ENCODE measurements around the gene PHEX.

DNA sequence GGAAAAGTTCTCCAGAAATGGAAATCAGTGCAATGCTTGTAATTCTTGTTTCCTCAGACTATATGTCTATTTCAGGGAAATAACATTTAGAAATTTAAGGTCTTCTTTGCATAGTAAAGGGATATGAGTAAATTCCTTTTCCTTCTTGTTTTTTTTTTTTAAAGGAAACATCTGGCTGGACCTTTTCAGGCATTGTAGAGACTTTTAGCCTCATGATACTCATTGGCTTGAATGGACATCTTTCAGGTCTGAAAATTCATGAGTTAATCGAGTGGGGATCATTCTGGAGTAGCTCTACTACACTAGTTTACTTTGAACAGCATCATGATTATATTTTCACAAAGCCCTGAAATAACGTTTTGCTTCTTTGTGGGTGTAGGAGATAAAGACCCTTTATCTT is 152.0 kb downstream of the PHEX start:
- TF ChIP-seq, protein P1, sequence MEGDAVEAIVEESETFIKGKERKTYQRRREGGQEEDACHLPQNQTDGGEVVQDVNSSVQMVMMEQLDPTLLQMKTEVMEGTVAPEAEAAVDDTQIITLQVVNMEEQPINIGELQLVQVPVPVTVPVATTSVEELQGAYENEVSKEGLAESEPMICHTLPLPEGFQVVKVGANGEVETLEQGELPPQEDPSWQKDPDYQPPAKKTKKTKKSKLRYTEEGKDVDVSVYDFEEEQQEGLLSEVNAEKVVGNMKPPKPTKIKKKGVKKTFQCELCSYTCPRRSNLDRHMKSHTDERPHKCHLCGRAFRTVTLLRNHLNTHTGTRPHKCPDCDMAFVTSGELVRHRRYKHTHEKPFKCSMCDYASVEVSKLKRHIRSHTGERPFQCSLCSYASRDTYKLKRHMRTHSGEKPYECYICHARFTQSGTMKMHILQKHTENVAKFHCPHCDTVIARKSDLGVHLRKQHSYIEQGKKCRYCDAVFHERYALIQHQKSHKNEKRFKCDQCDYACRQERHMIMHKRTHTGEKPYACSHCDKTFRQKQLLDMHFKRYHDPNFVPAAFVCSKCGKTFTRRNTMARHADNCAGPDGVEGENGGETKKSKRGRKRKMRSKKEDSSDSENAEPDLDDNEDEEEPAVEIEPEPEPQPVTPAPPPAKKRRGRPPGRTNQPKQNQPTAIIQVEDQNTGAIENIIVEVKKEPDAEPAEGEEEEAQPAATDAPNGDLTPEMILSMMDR (IDR thresholded peaks at IDR 0.05 in 2 of 3, conservative IDR thresholded peaks at IDR 0.05 in 1 of 3; ENCODE audit: borderline replicate concordance in 1 of 3, insufficient read depth in 1 of 3, low read depth in 2 of 3, low read length in 2 of 3) = no peak
- TF ChIP-seq, protein P2, sequence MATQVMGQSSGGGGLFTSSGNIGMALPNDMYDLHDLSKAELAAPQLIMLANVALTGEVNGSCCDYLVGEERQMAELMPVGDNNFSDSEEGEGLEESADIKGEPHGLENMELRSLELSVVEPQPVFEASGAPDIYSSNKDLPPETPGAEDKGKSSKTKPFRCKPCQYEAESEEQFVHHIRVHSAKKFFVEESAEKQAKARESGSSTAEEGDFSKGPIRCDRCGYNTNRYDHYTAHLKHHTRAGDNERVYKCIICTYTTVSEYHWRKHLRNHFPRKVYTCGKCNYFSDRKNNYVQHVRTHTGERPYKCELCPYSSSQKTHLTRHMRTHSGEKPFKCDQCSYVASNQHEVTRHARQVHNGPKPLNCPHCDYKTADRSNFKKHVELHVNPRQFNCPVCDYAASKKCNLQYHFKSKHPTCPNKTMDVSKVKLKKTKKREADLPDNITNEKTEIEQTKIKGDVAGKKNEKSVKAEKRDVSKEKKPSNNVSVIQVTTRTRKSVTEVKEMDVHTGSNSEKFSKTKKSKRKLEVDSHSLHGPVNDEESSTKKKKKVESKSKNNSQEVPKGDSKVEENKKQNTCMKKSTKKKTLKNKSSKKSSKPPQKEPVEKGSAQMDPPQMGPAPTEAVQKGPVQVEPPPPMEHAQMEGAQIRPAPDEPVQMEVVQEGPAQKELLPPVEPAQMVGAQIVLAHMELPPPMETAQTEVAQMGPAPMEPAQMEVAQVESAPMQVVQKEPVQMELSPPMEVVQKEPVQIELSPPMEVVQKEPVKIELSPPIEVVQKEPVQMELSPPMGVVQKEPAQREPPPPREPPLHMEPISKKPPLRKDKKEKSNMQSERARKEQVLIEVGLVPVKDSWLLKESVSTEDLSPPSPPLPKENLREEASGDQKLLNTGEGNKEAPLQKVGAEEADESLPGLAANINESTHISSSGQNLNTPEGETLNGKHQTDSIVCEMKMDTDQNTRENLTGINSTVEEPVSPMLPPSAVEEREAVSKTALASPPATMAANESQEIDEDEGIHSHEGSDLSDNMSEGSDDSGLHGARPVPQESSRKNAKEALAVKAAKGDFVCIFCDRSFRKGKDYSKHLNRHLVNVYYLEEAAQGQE (IDR thresholded peaks at IDR 0.05; ENCODE audit: low read depth) = no peak

Measured in HCT116 (cell line).